ENCODE measurements around the gene AGK.

Gene AGK

GRCh38 chr7:141702892-141703291 is 151.7 kb downstream of the AGK start:
- DNase-seq (ENCODE audit: low read depth), result no peak

GRCh38 chr7:141704112-141704511 is 152.9 kb downstream of the AGK start:
- no peak for DNase-seq (ENCODE audit: low read depth)

GRCh38 chr7:141704741-141705140 is 153.5 kb downstream of the AGK start:
- no peak for DNase-seq (ENCODE audit: low read depth)

Measured in iris pigment epithelial cell (primary cell).